Measurements from ENCODE around the gene NNT.

DNA sequence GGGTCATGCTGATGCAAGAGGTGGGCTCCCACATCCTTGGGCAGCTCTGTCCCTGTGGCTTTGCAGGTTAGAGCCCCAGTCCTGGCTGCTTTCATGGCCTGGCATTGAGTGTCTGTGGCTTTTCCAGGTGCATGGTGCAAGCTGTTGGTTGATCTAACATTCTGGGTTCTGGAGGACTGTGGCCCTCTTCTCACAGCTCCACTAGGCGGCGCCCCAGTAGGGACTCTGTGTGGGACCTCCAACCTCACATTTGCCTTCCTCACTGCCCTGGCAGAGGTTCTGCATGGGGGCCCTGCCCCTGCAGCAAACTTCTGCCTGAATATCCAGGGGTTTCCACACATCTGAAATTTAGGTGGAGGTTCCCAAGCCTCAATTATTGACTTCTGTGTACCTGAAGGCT lies 150.1 kb downstream of the NNT start:
- TF ChIP-seq EZH2phosphoT487 (IDR thresholded peaks at IDR 0.05; ENCODE audit: low read depth, severe bottlenecking, unreplicated experiment) = no peak
- TF ChIP-seq, protein P1, sequence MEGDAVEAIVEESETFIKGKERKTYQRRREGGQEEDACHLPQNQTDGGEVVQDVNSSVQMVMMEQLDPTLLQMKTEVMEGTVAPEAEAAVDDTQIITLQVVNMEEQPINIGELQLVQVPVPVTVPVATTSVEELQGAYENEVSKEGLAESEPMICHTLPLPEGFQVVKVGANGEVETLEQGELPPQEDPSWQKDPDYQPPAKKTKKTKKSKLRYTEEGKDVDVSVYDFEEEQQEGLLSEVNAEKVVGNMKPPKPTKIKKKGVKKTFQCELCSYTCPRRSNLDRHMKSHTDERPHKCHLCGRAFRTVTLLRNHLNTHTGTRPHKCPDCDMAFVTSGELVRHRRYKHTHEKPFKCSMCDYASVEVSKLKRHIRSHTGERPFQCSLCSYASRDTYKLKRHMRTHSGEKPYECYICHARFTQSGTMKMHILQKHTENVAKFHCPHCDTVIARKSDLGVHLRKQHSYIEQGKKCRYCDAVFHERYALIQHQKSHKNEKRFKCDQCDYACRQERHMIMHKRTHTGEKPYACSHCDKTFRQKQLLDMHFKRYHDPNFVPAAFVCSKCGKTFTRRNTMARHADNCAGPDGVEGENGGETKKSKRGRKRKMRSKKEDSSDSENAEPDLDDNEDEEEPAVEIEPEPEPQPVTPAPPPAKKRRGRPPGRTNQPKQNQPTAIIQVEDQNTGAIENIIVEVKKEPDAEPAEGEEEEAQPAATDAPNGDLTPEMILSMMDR (IDR thresholded peaks at IDR 0.05; ENCODE audit: poor library complexity) = no peak
- TF ChIP-seq EZH2 (IDR thresholded peaks at IDR 0.05; ENCODE audit: borderline replicate concordance) = no peak
